ENCODE data around the gene PURA.
"Not testable (repeated sequence)": the region's sequence is repeated elsewhere in the genome, so short reads cannot be mapped to it uniquely, and the experiment has no call there.

The PURA gene

GRCh38 chr5:140135127-140135526, 21.2 kb downstream of the PURA start:
- no peak for DNase-seq (ENCODE audit: low read depth)

- no peak for DNase-seq (ENCODE audit: low read depth)
Observed at GRCh38 chr5:140136624-140137023, 22.7 kb downstream of the PURA start.

GRCh38 chr5:140140435-140140834, 26.5 kb downstream of the PURA start:
- no peak for DNase-seq (ENCODE audit: low read depth)

GRCh38 chr5:140141241-140141640, 27.3 kb downstream of the PURA start:
- no peak for DNase-seq (ENCODE audit: low read depth)

GRCh38 chr5:140142246-140142645, 28.3 kb downstream of the PURA start:
- no peak for DNase-seq (ENCODE audit: low read depth)

- no peak for DNase-seq (ENCODE audit: low read depth)
Observed at GRCh38 chr5:140142856-140143255, 28.9 kb downstream of the PURA start.

- no peak for DNase-seq (ENCODE audit: low read depth)
Observed at GRCh38 chr5:140143521-140144258, 29.8 kb downstream of the PURA start.

- DNase-seq (ENCODE audit: low read depth), result no peak
Observed at GRCh38 chr5:140145256-140145655, 31.3 kb downstream of the PURA start.

GRCh38 chr5:140145818-140146522, 32.1 kb downstream of the PURA start:
- DNase-seq (ENCODE audit: low read depth), result peak; percentile 65

GRCh38 chr5:140146523-140146842, 32.6 kb downstream of the PURA start:
- DNase-seq (ENCODE audit: low read depth), result no peak

GRCh38 chr5:140147460-140147859, 33.6 kb downstream of the PURA start:
- no peak for DNase-seq (ENCODE audit: low read depth)

GRCh38 chr5:140148508-140148907, 34.6 kb downstream of the PURA start:
- DNase-seq (ENCODE audit: low read depth), result no peak

GRCh38 chr5:140150201-140150600, 36.3 kb downstream of the PURA start:
- DNase-seq (ENCODE audit: low read depth), result no peak

- DNase-seq (ENCODE audit: low read depth), result no peak
Observed at GRCh38 chr5:140151144-140152021, 37.5 kb downstream of the PURA start.

- no peak for DNase-seq (ENCODE audit: low read depth)
Observed at GRCh38 chr5:140152022-140152999, 38.4 kb downstream of the PURA start.

GRCh38 chr5:140153255-140153654, 39.3 kb downstream of the PURA start:
- DNase-seq (ENCODE audit: low read depth), result no peak

GRCh38 chr5:140153905-140154304, 40.0 kb downstream of the PURA start:
- DNase-seq (ENCODE audit: low read depth), result no peak

- DNase-seq (ENCODE audit: low read depth), result not testable (repeated sequence)
Observed at GRCh38 chr5:140154710-140155381, 40.9 kb downstream of the PURA start.

GRCh38 chr5:140157032-140157781, 43.3 kb downstream of the PURA start:
- DNase-seq (ENCODE audit: low read depth), result peak; percentile 79
